ENCODE results near the gene ATP11C. TPM values are rescaled to one million over a fixed set of nuclear protein-coding genes. Genes with fewer than 3 reads are reported as not detected.

Gene ATP11C
- total and polyA plus RNA-seq, 2 donors = 14.6 to 21.6 TPM

Other genes starting within 250 kb of the ATP11C start
- gene MCF2, start 224.9 kb downstream of the ATP11C start, total RNA-seq = 0.33 TPM
- 2.0 TPM for gene MCF2, start 224.9 kb downstream of the ATP11C start, polyA plus RNA-seq
- not detected for gene CXorf66, start 32.5 kb upstream of the ATP11C start, total RNA-seq
- gene CXorf66, start 32.5 kb upstream of the ATP11C start, polyA plus RNA-seq = not detected

All from thymus (tissue), 2 donors.